Measurements from ENCODE around the gene MEF2D.

The MEF2D gene

GRCh38 chr1:156476501-156477298 lies 23.9 kb downstream of the MEF2D start:
- no peak overlapping the region for H3K4me3 ChIP-seq
- no peaks in the 10 kb centered on the region for H3K27me3 ChIP-seq
- H3K9ac ChIP-seq, result peak overlapping the region; percentile 1; the same call in 1 of the 2 replicates
- H3K4me1 ChIP-seq, result peaks cover 65% of the 10 kb centered on the region
- peaks cover 100% of the 10 kb centered on the region for H4K20me1 ChIP-seq
- H3K4me2 ChIP-seq, result no peak overlapping the region
- H3K36me3 ChIP-seq, result peaks cover 100% of the 10 kb centered on the region
- no peaks in the 10 kb centered on the region for H3K9me3 ChIP-seq
- peak overlapping the region; percentile 18; the same call in 1 of the 2 replicates for H3K27ac ChIP-seq
- TF ChIP-seq Cebpa-rat (IDR thresholded peaks at IDR 0.05), result no peak

GRCh38 chr1:156475568-156476500 lies 24.7 kb downstream of the MEF2D start:
- Histone ChIP-seq H3K9ac (0 out of 2 replicates have a peak overlapping the region, but pooled peaks have one; percentile 29), H3K4me3 (no peak overlapping the region), H3K9me3 (no peaks in the 10 kb centered on the region), H3K4me2 (no peak overlapping the region), H3K27me3 (no peaks in the 10 kb centered on the region), H3K36me3 (peaks cover 100% of the 10 kb centered on the region), H4K20me1 (peaks cover 100% of the 10 kb centered on the region), H3K4me1 (peaks cover 56% of the 10 kb centered on the region), H3K27ac (no peak overlapping the region)
- TF ChIP-seq Cebpa-rat (IDR thresholded peaks at IDR 0.05), result no peak

GRCh38 chr1:156474966-156475365 lies 25.6 kb downstream of the MEF2D start:
- Histone ChIP-seq H3K4me2 (no peak overlapping the region), H3K9me3 (no peaks in the 10 kb centered on the region), H3K27me3 (no peaks in the 10 kb centered on the region), H3K36me3 (peaks cover 100% of the 10 kb centered on the region), H3K9ac (0 out of 2 replicates have a peak overlapping the region, but pooled peaks have one; percentile 7), H3K27ac (no peak overlapping the region), H3K4me1 (peaks cover 47% of the 10 kb centered on the region), H4K20me1 (peaks cover 100% of the 10 kb centered on the region), H3K4me3 (no peak overlapping the region)
- no peak for TF ChIP-seq Cebpa-rat (IDR thresholded peaks at IDR 0.05)

- Histone ChIP-seq H3K9me3 (no peaks in the 10 kb centered on the region), H3K4me2 (no peak overlapping the region), H3K9ac (no peak overlapping the region), H3K36me3 (peaks cover 100% of the 10 kb centered on the region), H3K4me1 (peaks cover 38% of the 10 kb centered on the region), H3K27me3 (no peaks in the 10 kb centered on the region), H3K27ac (no peak overlapping the region), H4K20me1 (peaks cover 100% of the 10 kb centered on the region), H3K4me3 (no peak overlapping the region)
- TF ChIP-seq Cebpa-rat (IDR thresholded peaks at IDR 0.05), result no peak
Measured at GRCh38 chr1:156471496-156472490, 28.8 kb downstream of the MEF2D start.

GRCh38 chr1:156470473-156470872 lies 30.1 kb downstream of the MEF2D start:
- TF ChIP-seq Cebpa-rat (IDR thresholded peaks at IDR 0.05), result no peak
- H3K4me3 ChIP-seq, result no peak overlapping the region
- no peak overlapping the region for H3K27ac ChIP-seq
- H3K27me3 ChIP-seq, result no peaks in the 10 kb centered on the region
- H3K4me1 ChIP-seq, result peaks cover 47% of the 10 kb centered on the region
- H3K9me3 ChIP-seq, result no peaks in the 10 kb centered on the region
- no peak overlapping the region for H3K9ac ChIP-seq
- peaks cover 100% of the 10 kb centered on the region for H3K36me3 ChIP-seq
- peaks cover 100% of the 10 kb centered on the region for H4K20me1 ChIP-seq
- no peak overlapping the region for H3K4me2 ChIP-seq

GRCh38 chr1:156468693-156469345 lies 31.8 kb downstream of the MEF2D start:
- Histone ChIP-seq H4K20me1 (peaks cover 99% of the 10 kb centered on the region), H3K9ac (0 out of 2 replicates have a peak overlapping the region, but pooled peaks have one; percentile 12), H3K4me2 (no peak overlapping the region), H3K4me3 (no peak overlapping the region), H3K36me3 (peaks cover 98% of the 10 kb centered on the region), H3K27me3 (no peaks in the 10 kb centered on the region), H3K9me3 (no peaks in the 10 kb centered on the region), H3K27ac (no peak overlapping the region), H3K4me1 (peaks cover 51% of the 10 kb centered on the region)
- TF ChIP-seq Cebpa-rat (IDR thresholded peaks at IDR 0.05), result no peak

GRCh38 chr1:156467906-156468305 lies 32.7 kb downstream of the MEF2D start:
- peaks cover 98% of the 10 kb centered on the region for H3K36me3 ChIP-seq
- H4K20me1 ChIP-seq, result peaks cover 99% of the 10 kb centered on the region
- H3K9ac ChIP-seq, result no peak overlapping the region
- no peak overlapping the region for H3K4me3 ChIP-seq
- no peaks in the 10 kb centered on the region for H3K9me3 ChIP-seq
- H3K27ac ChIP-seq, result no peak overlapping the region
- peaks cover 42% of the 10 kb centered on the region for H3K4me1 ChIP-seq
- no peaks in the 10 kb centered on the region for H3K27me3 ChIP-seq
- TF ChIP-seq Cebpa-rat (IDR thresholded peaks at IDR 0.05), result no peak
- H3K4me2 ChIP-seq, result no peak overlapping the region

GRCh38 chr1:156467385-156467784 lies 33.2 kb downstream of the MEF2D start:
- Histone ChIP-seq H3K9me3 (no peaks in the 10 kb centered on the region), H3K27me3 (no peaks in the 10 kb centered on the region), H3K9ac (no peak overlapping the region), H3K27ac (no peak overlapping the region), H3K4me1 (peaks cover 42% of the 10 kb centered on the region), H3K36me3 (peaks cover 95% of the 10 kb centered on the region), H4K20me1 (peaks cover 99% of the 10 kb centered on the region), H3K4me2 (no peak overlapping the region), H3K4me3 (no peak overlapping the region)
- TF ChIP-seq Cebpa-rat (IDR thresholded peaks at IDR 0.05), result no peak

All from BLaER1 (cell line).